Activated B cell treated with CpG ODN at 0.5 μM for 24 hours (primary cell): ENCODE data around the gene BCOR. TPM values are rescaled to one million over a fixed set of nuclear protein-coding genes. Genes with fewer than 3 reads are reported as not detected.

ENCODE experiments used
- ATAC-seq: fragments of 200-7000 bp; cut with Tn5 transposase; one replicate; pipeline ENCODE4 v1.10.0; 2021; ENCODE audit warnings: low read depth, mild to moderate bottlenecking, moderate library complexity
- CTCF ChIA-PET: fragments of 350-600 bp; sonication (Branson Sonifier 250); formaldehyde crosslinking; loops from one replicate; lab custom pipeline; 2021; ENCODE audit warnings: antibody characterized with exemption; lab: Charles Lee
- POLR2A ChIA-PET: fragments of 350-600 bp; sonication (Branson Sonifier 250); formaldehyde crosslinking; loops from one replicate; lab custom pipeline; 2021; ENCODE audit warnings: antibody characterized with exemption; lab: Charles Lee
- DNase-seq: peaks from one replicate; pipeline ENCODE4 v3.0.0; 2022
- H3K27ac Mint-ChIP-seq: one replicate; pipeline ENCODE4 v1.8.0; 2020; ENCODE audit warnings: mixed read lengths
- H3K27me3 Mint-ChIP-seq: one replicate; pipeline ENCODE4 v1.8.0; 2021; ENCODE audit warnings: mixed read lengths
- H3K36me3 Mint-ChIP-seq: one replicate; pipeline ENCODE4 v1.8.0; 2021; ENCODE audit warnings: low read depth, mixed read lengths
- H3K4me1 Mint-ChIP-seq: one replicate; pipeline ENCODE4 v1.8.0; 2021; ENCODE audit warnings: mixed read lengths
- H3K4me3 Mint-ChIP-seq: one replicate; pipeline ENCODE4 v1.8.0; 2020; ENCODE audit warnings: mild to moderate bottlenecking, mixed read lengths
- H3K9me3 Mint-ChIP-seq: one replicate; pipeline ENCODE4 v1.8.0; 2020; ENCODE audit warnings: mixed read lengths
- CTCF ChIP-seq: fragments of 200-600 bp; IDR thresholded peaks from one replicate; pipeline ENCODE4 v1.8.0; 2022; ENCODE audit warnings: antibody characterized with exemption, mild to moderate bottlenecking
- intact Hi-C: fragments of 100-400 bp; cut with micrococcal nuclease; formaldehyde crosslinking; loops from one replicate; pipeline ENCODE4 v1.15.1; 2024
- total RNA-seq: library from RNA; stranded (reverse); gene quantifications from 2 replicates; pipeline ENCODE4 v1.2.3, GENCODE V29; 2022

BCOR gene
- total RNA-seq, 1 donor from 2014 or later: 59.3 TPM

DNA sequence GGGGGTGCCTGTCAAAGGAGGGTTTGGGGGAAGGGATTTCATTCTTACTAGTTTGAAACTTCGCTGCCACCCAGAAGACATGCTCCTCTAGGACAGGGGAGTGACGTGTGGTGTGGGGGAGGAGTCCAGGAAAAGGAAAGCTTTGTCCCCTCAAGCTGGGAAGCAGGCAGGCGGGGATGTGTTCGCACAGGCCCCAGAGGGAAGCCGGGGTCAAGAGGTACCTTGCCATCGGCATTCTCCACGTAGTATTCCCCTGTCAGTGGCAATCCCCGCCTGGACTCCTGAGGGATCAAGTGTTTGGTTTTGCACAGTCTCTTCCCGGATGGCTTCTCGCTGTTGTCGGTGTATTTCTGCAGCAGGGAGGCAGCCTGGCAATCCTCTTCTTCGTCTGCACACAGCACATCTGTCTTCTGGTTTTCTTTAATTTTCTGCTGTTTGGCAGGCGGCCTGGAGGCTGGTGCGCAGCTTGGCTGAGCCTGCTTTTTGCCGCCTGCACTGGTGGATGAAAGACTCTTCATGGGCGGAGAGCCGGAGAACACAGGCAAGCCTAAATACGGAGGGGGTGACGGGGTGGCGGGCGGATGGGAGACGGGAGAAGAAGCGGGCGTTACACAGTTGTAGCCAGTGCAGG, 35.1 kb downstream of the BCOR start:
- Mint-ChIP-seq H3K4me3 (no peak overlapping the region), H3K36me3 (peaks cover 69% of the 10 kb centered on the region), H3K27ac (no peak overlapping the region), H3K4me1 (no peaks in the 10 kb centered on the region), H3K27me3 (no peaks in the 10 kb centered on the region), H3K9me3 (no peaks in the 10 kb centered on the region)
- TF ChIP-seq CTCF: no peak
- POLR2A ChIA-PET: no interaction called here
- CTCF ChIA-PET: no interaction called here
- intact Hi-C loops: no loop called here
- ATAC-seq (no peak), DNase-seq (no peak)

DNA sequence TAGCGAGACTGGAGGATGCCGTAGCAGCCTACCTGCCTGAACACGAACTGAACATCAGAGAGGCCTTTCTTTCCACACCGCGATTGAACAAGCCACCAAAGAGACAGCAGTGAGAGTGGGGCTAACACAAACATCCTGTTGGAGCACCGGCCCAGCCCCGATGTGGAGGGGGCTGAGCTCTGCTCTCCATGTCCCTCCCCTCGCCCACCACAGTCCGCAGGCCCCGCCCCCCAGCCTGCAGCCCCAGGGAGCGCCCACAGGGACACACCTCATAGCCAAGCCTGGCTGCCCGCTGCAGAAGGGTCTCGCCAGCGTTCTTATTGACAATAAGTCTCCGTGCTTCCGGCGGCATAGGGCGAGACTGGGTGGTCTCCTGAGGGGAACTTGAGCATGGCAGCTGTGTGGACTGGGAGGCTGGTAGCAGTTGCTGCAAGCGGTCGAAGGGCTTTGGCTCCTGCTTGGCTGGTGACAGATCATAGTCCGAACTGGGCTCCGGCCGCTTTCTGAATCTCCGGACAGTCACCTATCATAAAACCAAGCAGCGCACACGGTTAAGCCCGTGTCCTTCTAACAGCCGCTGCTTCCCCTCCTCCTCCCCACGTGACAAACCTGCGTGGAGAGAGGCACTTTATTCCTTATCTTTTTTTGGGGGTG, 35.8 kb downstream of the BCOR start:
- CTCF ChIA-PET: no interaction called here
- no peak for DNase-seq
- TF ChIP-seq CTCF: no peak
- ATAC-seq: no peak
- H3K4me1 Mint-ChIP-seq: no peaks in the 10 kb centered on the region
- intact Hi-C loops: no loop called here
- no peak overlapping the region for H3K27ac Mint-ChIP-seq
- H3K4me3 Mint-ChIP-seq: no peak overlapping the region
- H3K27me3 Mint-ChIP-seq: no peaks in the 10 kb centered on the region
- POLR2A ChIA-PET: no interaction called here
- peaks cover 71% of the 10 kb centered on the region for H3K36me3 Mint-ChIP-seq
- no peaks in the 10 kb centered on the region for H3K9me3 Mint-ChIP-seq

DNA sequence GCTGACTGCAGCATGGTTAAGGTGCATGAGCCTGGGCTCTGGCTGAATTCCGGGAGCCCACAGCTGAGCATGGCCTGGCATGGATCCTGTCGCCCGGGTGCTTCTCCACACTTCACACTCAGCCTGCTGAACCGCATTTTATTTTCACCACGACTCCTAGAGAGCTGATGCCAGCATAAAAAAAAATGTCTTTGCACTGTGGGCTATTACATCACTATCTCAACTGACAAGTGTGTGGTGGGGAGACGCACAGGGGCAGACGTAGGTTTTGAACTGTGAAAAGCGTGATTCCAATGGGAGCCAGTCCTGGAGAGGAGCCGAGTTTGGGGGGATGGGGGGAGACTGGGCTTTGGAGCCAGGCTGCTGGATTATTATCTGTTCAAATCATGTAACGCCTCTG, 36.8 kb downstream of the BCOR start:
- Mint-ChIP-seq H3K9me3 (no peaks in the 10 kb centered on the region), H3K27me3 (no peaks in the 10 kb centered on the region), H3K36me3 (peaks cover 74% of the 10 kb centered on the region), H3K27ac (no peak overlapping the region), H3K4me3 (no peak overlapping the region), H3K4me1 (no peaks in the 10 kb centered on the region)
- no peak for DNase-seq
- ATAC-seq: no peak
- intact Hi-C loops: no loop called here
- no peak for TF ChIP-seq CTCF
- CTCF ChIA-PET: no interaction called here
- POLR2A ChIA-PET: no interaction called here

DNA sequence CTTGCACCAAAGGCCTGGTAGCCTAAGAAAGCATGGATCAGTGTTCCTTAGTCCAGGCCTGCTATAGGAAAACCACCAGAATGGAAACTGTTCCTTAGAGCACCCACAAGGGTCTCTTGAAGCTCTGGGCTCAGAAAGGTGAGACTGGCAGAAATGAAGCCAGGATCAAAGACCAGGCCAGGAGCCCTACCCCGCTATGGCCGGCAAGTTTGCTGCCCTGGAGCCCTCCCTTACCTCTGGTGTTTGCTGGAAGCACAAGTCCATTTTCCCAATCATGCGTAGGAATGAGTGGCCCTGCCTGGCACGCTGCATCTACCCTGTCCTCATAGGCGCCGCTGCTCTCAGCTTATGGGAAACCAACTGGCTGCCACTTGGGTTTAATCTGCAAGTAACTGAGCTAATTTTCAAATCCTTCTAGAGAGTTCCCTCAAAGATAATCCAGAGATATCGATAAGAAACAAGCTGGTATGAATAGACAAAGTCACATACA, 37.4 kb downstream of the BCOR start:
- CTCF ChIA-PET: no interaction called here
- no peak for DNase-seq
- Mint-ChIP-seq H3K27ac (no peak overlapping the region), H3K27me3 (no peaks in the 10 kb centered on the region), H3K36me3 (peaks cover 74% of the 10 kb centered on the region), H3K4me1 (no peaks in the 10 kb centered on the region), H3K4me3 (no peak overlapping the region), H3K9me3 (no peaks in the 10 kb centered on the region)
- intact Hi-C loops: no loop called here
- TF ChIP-seq CTCF: no peak
- ATAC-seq: no peak
- POLR2A ChIA-PET: no interaction called here

- peaks cover 1% of the 10 kb centered on the region for H3K9me3 Mint-ChIP-seq
- intact Hi-C loops: no loop called here
- ATAC-seq: no peak
- ChIA-PET CTCF (no interaction called here), POLR2A (no interaction called here)
- H3K27me3 Mint-ChIP-seq: no peaks in the 10 kb centered on the region
- DNase-seq: no peak
- H3K4me1 Mint-ChIP-seq: no peaks in the 10 kb centered on the region
- H3K27ac Mint-ChIP-seq: no peak overlapping the region
- H3K4me3 Mint-ChIP-seq: no peak overlapping the region
- peaks cover 82% of the 10 kb centered on the region for H3K36me3 Mint-ChIP-seq
- no peak for TF ChIP-seq CTCF
Observed at GRCh38 chrX:40058719-40059118, 39.0 kb downstream of the BCOR start.
